GM18858 (cell line): ENCODE results near the gene PPP2R2D.

Experiments
- ATAC-seq: cut with Tn5 transposase; IDR thresholded peaks from one replicate; pipeline ENCODE4 v1.9.1; 2021; ENCODE audit not compliant: unreplicated experiment

PPP2R2D gene

GRCh38 chr10:131900350-131901152, at the start of gene PPP2R2D:
Gene PPP2R2D (plus strand): TSS chr10:131901008. CDS start chr10:131901149, 141 bp downstream.
- peak; percentile 83 for ATAC-seq

- ATAC-seq, result no peak
These were observed 49.5 kb upstream of the PPP2R2D start for GRCh38 chr10:131851346-131851745.

- ATAC-seq, result no peak
These were observed 48.5 kb upstream of the PPP2R2D start for GRCh38 chr10:131852176-131852822.

- no peak for ATAC-seq
These were observed 47.8 kb upstream of the PPP2R2D start for GRCh38 chr10:131852823-131853609.

- no peak for ATAC-seq
These were observed 47.2 kb upstream of the PPP2R2D start for GRCh38 chr10:131853610-131853964.

GRCh38 chr10:131854579-131855335, 46.1 kb upstream of the PPP2R2D start:
- no peak for ATAC-seq

GRCh38 chr10:131855461-131856401, 45.1 kb upstream of the PPP2R2D start:
- no peak for ATAC-seq

- no peak for ATAC-seq
These were observed 44.2 kb upstream of the PPP2R2D start for GRCh38 chr10:131856441-131857094.

- ATAC-seq, result no peak
These were observed 43.4 kb upstream of the PPP2R2D start for GRCh38 chr10:131857156-131858117.

- ATAC-seq, result no peak
These were observed 42.7 kb upstream of the PPP2R2D start for GRCh38 chr10:131858118-131858515.

- no peak for ATAC-seq
These were observed 42.0 kb upstream of the PPP2R2D start for GRCh38 chr10:131858583-131859340.

GRCh38 chr10:131859341-131860020, 41.3 kb upstream of the PPP2R2D start:
- no peak for ATAC-seq

- ATAC-seq, result no peak
These were observed 40.5 kb upstream of the PPP2R2D start for GRCh38 chr10:131860311-131860710.

- ATAC-seq, result no peak
These were observed 39.9 kb upstream of the PPP2R2D start for GRCh38 chr10:131860806-131861440.

GRCh38 chr10:131862548-131862947, 38.3 kb upstream of the PPP2R2D start:
- ATAC-seq, result no peak

- ATAC-seq, result no peak
These were observed 35.4 kb upstream of the PPP2R2D start for GRCh38 chr10:131865223-131865917.
